ENCODE measurements around the gene C19orf44.

Gene C19orf44

GRCh38 chr19:16562608-16563025 lies 66.4 kb downstream of the C19orf44 start:
- Histone ChIP-seq H3K4me3 (no peak overlapping the region), H3K27ac (no peak overlapping the region)

- Histone ChIP-seq H3K4me3 (no peak overlapping the region), H3K27ac (no peak overlapping the region)
Measured at GRCh38 chr19:16564842-16565241, 68.6 kb downstream of the C19orf44 start.

- H3K27ac ChIP-seq: peak overlapping the region in 14 of 21 experiments; percentile 21 to 85 (median 43)
- no peak overlapping the region for H3K4me3 ChIP-seq
Measured at GRCh38 chr19:16566161-16566560, 70.0 kb downstream of the C19orf44 start.

- Histone ChIP-seq H3K27ac (peak overlapping the region in 10 of 21 experiments; percentile 24 to 85 (median 60)), H3K4me3 (no peak overlapping the region)
Measured at GRCh38 chr19:16566702-16567101, 70.5 kb downstream of the C19orf44 start.

GRCh38 chr19:16569609-16570320 lies 73.6 kb downstream of the C19orf44 start:
- H3K4me3 ChIP-seq: no peak overlapping the region
- peak overlapping the region in 6 of 21 experiments; percentile 9 to 57 (median 21) for H3K27ac ChIP-seq

Data from skin epidermis (tissue), 12 donors.